GM18520 (cell line): Measurements from ENCODE around the gene SLC6A12.
"Not testable (repeated sequence)": the region's sequence is repeated elsewhere in the genome, so short reads cannot be mapped to it uniquely, and the experiment has no call there.

ENCODE experiments used
- ATAC-seq: cut with Tn5 transposase; IDR thresholded peaks from one replicate; pipeline ENCODE4 v1.9.1; 2021; ENCODE audit not compliant: unreplicated experiment

Gene SLC6A12

GRCh38 chr12:198705-199104 is 15.3 kb downstream of the SLC6A12 start:
- ATAC-seq = no peak

- ATAC-seq = no peak
Measured at GRCh38 chr12:197911-198695, 15.9 kb downstream of the SLC6A12 start.

DNA sequence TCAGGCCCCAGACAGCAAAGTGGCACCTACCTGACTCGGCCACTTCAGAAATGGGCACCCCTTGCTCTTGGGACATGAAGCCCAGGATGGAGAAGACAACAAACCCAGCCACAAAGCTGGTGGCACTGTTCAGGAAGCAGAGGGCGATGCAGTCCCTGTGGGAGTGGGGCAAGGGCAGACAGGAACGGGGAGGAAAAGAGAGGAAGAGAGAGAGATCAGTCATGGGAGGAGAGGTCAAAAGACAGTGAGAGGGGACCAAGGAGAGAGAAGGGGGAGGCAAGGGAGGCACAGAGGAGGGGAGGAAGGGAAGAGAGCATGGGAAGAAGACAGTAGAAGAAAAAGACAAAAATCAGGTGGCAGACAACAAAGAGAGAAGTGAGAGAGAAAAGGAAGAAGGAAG is 16.6 kb downstream of the SLC6A12 start:
- no peak for ATAC-seq

DNA sequence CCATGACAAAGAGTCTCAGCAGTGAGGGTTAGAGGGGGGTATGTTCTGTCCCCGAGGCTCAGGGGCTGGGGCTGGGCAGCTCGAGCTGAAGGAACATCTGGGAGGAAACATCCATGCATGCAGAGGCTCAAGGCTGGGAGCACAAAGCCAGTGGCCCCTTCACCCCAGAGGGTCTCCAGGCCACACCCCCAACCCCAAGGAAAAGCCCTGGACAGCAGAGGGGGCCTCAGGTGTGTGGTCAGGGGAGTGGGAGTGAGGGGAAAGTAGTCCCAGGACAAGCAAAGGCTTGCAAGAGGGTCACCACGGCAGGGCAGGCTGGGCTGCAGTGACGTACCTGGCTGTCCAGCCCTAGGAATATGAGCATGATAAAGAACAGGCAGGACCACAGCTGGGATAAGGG is 17.5 kb downstream of the SLC6A12 start:
- ATAC-seq = no peak

DNA sequence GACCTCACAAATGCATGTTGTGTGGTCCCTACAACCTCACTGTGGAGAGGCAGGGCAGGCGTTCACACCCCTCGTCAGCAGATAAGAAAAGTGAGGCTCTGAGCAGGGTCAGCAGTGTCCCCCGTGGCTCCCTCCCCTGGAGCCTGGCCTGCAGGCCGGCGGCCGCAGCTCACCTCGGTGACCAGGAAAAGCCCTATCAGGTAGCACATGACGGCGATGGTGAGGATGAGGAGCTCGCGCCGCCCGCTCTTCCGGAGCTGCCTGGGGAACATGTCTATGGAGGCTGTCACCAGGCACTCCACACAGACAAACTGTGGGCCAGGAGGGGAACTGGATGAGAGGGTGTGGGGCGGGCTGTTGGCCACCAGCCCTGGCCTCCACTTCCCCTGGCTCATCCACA is 18.0 kb downstream of the SLC6A12 start:
- no peak for ATAC-seq

DNA sequence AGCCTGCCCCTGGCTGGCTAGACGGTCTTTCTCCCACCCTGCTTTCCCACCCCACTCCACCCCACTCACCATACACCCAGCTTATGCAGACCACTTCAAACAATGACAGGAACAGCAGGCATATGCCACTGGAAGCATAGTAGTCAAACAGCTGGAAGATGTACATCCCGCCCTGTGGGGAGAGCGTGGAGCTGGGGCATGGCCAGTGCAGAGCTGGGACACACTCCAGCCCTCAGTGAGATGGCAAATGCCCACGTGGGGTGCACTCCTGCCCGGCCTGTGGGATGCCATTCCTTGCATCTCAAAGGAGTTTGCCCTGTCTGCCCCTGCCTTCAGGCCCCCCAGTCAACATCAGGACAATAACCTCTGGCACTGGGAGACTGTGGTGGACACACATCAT is 18.8 kb downstream of the SLC6A12 start:
- ATAC-seq = no peak

DNA sequence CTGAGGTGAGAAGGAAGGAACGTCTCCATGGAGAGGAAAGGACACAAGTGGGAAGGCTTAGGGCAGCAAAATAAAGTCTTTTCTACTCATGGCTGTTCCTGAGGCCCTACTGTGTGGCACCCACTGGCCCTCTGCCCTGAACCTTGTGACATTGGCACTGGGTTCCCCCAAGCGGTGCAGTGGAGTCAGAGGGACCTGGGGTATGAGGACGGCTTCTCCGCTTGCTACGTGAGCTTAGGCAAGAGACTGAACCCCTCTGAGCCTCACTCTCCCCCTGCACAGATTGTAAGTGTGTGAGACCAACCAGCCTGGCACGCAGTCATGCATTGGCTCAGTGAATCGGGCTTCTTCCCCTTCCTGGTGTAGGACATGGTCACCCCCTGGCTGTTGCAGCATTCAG is 19.7 kb downstream of the SLC6A12 start:
- ATAC-seq = no peak

- ATAC-seq = no peak
Measured at GRCh38 chr12:193261-193660, 20.7 kb downstream of the SLC6A12 start.

GRCh38 chr12:191541-191940 is 22.4 kb downstream of the SLC6A12 start:
- no peak for ATAC-seq

GRCh38 chr12:190881-191280 is 23.1 kb downstream of the SLC6A12 start:
- ATAC-seq = no peak

GRCh38 chr12:189622-189962 is 24.4 kb downstream of the SLC6A12 start:
- no peak for ATAC-seq

DNA sequence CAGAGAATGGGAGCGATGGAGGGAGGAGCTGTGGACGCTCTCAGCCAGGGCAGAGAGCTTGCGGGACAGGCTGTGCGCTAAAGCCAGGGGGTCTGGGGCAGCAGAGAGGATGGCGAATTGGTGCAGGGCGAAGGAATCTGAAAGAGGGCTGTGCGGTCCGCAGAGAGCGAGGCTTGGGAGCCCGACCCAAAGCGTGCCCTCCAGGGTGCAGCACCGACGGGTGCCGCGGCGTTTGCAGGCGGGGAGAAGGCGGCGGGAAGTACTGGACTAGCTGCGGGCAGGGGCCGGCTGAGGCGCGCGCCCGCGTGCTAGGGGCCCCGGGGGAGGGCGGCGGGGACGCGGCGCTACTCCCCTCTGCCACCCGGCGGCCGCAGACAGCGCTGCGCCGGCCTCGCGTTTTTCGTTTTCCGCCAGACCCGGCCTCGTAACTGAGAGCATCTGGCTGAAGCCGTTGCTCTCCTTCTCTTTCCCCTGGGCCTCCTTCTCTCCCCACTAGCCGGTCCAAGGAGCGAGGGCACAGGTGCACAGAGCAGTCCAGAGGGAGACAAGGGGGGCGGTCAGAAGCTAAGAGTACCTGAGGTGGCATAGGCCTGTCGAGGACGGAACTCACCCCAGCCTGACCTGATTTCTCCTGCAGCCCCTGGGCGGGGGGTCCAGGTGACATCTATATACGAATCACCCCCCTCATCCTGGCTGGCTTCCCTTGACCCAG is 24.9 kb downstream of the SLC6A12 start:
- ATAC-seq = no peak

GRCh38 chr12:187986-188909 is 25.7 kb downstream of the SLC6A12 start:
- not testable (repeated sequence) for ATAC-seq

DNA sequence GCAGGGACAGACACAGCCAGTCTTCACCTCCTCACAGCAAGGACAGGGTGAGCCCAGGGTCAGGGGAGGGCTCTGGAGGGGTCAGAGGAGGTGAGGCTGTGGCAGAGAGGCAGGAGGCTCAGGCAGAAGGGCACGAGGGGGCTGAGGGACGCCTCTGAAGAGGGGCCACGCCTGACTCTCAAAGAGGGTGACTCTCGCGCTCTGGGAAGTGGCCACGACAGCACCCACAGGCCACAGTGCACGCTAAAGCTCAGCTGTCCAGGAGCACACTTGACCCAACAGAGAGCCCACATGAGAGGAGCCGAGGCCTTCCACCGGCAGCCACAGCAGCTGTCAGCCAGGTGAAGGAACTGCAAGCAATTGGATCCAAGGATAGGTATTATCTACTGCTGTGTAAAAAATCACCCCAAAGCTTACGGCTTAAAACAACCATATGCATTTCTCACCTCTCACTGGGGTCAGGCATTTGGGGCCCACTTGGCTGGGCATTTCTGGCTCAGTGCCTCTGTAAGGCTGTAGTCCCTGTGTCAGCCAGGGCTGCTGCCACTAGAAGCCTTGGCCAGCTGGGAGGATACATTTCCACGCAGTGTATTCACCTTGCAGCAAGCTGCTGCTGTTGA is 27.8 kb downstream of the SLC6A12 start:
- no peak for ATAC-seq

GRCh38 chr12:185576-185955 is 28.4 kb downstream of the SLC6A12 start:
- ATAC-seq = no peak

GRCh38 chr12:184811-185575 is 29.0 kb downstream of the SLC6A12 start:
- no peak for ATAC-seq

GRCh38 chr12:182381-182892 is 31.5 kb downstream of the SLC6A12 start:
- ATAC-seq = no peak

- ATAC-seq = no peak
Measured at GRCh38 chr12:181921-182320, 32.0 kb downstream of the SLC6A12 start.

DNA sequence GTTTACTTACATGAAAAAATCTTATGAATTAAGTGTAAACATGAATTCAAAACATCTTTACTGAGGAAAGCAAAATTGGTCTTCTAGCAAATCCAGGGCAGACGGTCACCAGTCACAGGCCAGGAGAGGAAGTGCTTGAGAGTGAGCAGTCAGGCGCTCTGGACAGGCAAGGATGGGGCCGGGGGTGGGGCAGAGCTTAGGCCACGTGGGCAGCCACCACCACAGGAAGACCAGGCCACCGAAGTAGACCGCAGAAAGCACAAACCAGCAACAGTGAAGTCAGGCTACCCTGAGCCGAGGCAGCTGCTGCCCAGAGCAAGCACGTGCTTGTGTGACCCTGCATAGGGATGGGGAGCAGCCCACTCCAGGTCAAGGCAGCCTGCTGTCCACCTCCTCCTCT is 33.5 kb downstream of the SLC6A12 start:
- no peak for ATAC-seq

DNA sequence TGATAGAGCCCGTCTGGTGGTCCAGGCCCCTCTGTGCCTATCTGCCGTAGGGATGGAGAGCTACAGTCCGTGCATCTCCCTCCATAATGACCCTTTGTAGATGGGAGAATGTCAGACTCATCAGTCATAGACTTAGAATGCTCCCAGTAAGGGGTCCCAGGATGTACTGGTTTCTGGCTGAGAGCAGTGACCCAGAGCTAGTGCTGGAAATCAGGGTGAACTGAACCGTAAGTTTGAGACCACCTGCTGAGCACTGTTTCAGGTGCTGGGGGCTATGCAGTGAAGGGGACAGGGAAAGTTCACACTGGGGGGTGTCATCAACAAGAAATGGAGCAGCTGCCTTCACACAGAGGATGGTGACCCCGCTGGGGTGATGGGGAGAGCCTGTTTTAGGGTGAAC is 34.1 kb downstream of the SLC6A12 start:
- ATAC-seq = no peak
